IMR-90 (cell line): ENCODE measurements around the gene CSNK2B. TPM values are rescaled to one million over a fixed set of nuclear protein-coding genes. Genes with fewer than 3 reads are reported as not detected.

ENCODE experiments used
- ATAC-seq: fragments of 200-7000 bp; cut with Tn5 transposase; 2 replicates; pipeline ENCODE4 v1.9.1; 2020; ENCODE audit warnings: low read depth, mild to moderate bottlenecking, moderate library complexity
- BruUV-seq: library from RNA; stranded (reverse); fragments of 400-500 nt; replicated peaks from 2 replicates; lab custom pipeline; 2021; lab: Mats Ljungman, UMichigan
- CTCF ChIA-PET: fragments of 300-600 bp; formaldehyde crosslinking; extraction: SDS; loops from one replicate; lab custom pipeline; 2021; ENCODE audit warnings: antibody characterized with exemption; lab: Yijun Ruan, JAX
- POLR2A ChIA-PET: fragments of 300-600 bp; sonication (Branson Sonifier 250); formaldehyde crosslinking; loops from one replicate; lab custom pipeline; 2022; ENCODE audit warnings: antibody characterized with exemption; ENCODE audit not compliant: unreplicated experiment; lab: Charles Lee
- DNase-seq: peaks from one replicate; pipeline ENCODE4 v3.0.0; 2013
- H2AFZ ChIP-seq: replicated peaks from 2 replicates; pipeline ENCODE3; 2013; ENCODE audit warnings: low read length, mild to moderate bottlenecking; ENCODE audit not compliant: poor library complexity
- H2AK5ac ChIP-seq: 2 replicates; pipeline ENCODE4 v1.6.1; 2013; ENCODE audit warnings: low read depth, low read length, inconsistent platforms
- H2AK9ac ChIP-seq: replicated peaks from 2 replicates; pipeline ENCODE3; 2013; ENCODE audit warnings: mild to moderate bottlenecking, low read depth, low read length, moderate library complexity; ENCODE audit not compliant: poor library complexity
- H2BK120ac ChIP-seq: 2 replicates; pipeline ENCODE4 v1.6.1; 2013; ENCODE audit warnings: low read depth, low read length, inconsistent platforms
- H2BK15ac ChIP-seq: 3 replicates; pipeline ENCODE4 v1.6.1; 2013; ENCODE audit warnings: low read depth, low read length, inconsistent platforms
- H2BK20ac ChIP-seq: 2 replicates; pipeline ENCODE4 v1.6.1; 2013; ENCODE audit warnings: low read depth, mild to moderate bottlenecking, inconsistent platforms, low read length, moderate library complexity
- H2BK5ac ChIP-seq: 2 replicates; pipeline ENCODE4 v1.6.1; 2013; ENCODE audit warnings: mild to moderate bottlenecking, low read depth, low read length, inconsistent platforms; ENCODE audit not compliant: poor library complexity, severe bottlenecking
- H3K14ac ChIP-seq: replicated peaks from 2 replicates; pipeline ENCODE4 v1.6.1; 2013; ENCODE audit warnings: low read depth, low read length, inconsistent platforms
- H3K18ac ChIP-seq: 2 replicates; pipeline ENCODE4 v1.6.1; 2013; ENCODE audit warnings: low read depth, low read length, control low read depth
- H3K23ac ChIP-seq: 2 replicates; pipeline ENCODE4 v1.6.1; 2013; ENCODE audit warnings: low read depth, low read length, inconsistent platforms
- H3K27ac ChIP-seq: 2 replicates; pipeline ENCODE4 v1.5.1; 2013; ENCODE audit warnings: mild to moderate bottlenecking, control low read depth, low read length; ENCODE audit not compliant: insufficient read depth
- H3K27me3 ChIP-seq: 2 replicates; pipeline ENCODE4 v1.6.1; 2013; ENCODE audit warnings: low read length; ENCODE audit not compliant: control insufficient read depth, insufficient read depth
- H3K36me3 ChIP-seq: 2 replicates; pipeline ENCODE4 v1.6.1; 2013; ENCODE audit warnings: low read length, mixed read lengths; ENCODE audit not compliant: control insufficient read depth, insufficient read depth
- H3K4ac ChIP-seq: 2 replicates; pipeline ENCODE4 v1.6.1; 2013; ENCODE audit warnings: low read depth, low read length, inconsistent platforms
- H3K4me1 ChIP-seq: 2 replicates; pipeline ENCODE4 v1.6.1; 2013; ENCODE audit warnings: low read length, mixed read lengths; ENCODE audit not compliant: control insufficient read depth, insufficient read depth
- H3K4me2 ChIP-seq: 2 replicates; pipeline ENCODE4 v1.6.1; 2013; ENCODE audit warnings: low read depth, mild to moderate bottlenecking, control low read depth, low read length, moderate library complexity
- H3K4me3 ChIP-seq: 2 replicates; pipeline ENCODE4 v1.5.1; 2013; ENCODE audit warnings: low read depth, mild to moderate bottlenecking, control low read depth, low read length, moderate library complexity; ENCODE audit not compliant: insufficient read depth
- H3K56ac ChIP-seq: 2 replicates; pipeline ENCODE4 v1.6.1; 2013; ENCODE audit warnings: low read length, inconsistent platforms; ENCODE audit not compliant: insufficient read depth; ENCODE audit errors: extremely low read depth
- H3K79me1 ChIP-seq, 2 experiments: 2 replicates each; pipeline ENCODE4 v1.6.1; 2013; ENCODE audit warnings: low read length in 2 of 2, inconsistent platforms in 1 of 2, low read depth in 1 of 2
- H3K9ac ChIP-seq: 2 replicates; pipeline ENCODE4 v1.6.1; 2013; ENCODE audit warnings: low read depth, low read length, control low read depth
- H3K9me1 ChIP-seq: 2 replicates; pipeline ENCODE4 v1.6.1; 2013; ENCODE audit warnings: low read length, inconsistent platforms; ENCODE audit not compliant: insufficient read depth
- H3K9me3 ChIP-seq: 2 replicates; pipeline ENCODE4 v1.6.1; 2013; ENCODE audit warnings: low read length; ENCODE audit not compliant: control insufficient read depth, insufficient read depth
- H4K20me1 ChIP-seq: 2 replicates; pipeline ENCODE4 v1.6.1; 2013; ENCODE audit warnings: low read length, inconsistent platforms; ENCODE audit not compliant: insufficient read depth
- H4K5ac ChIP-seq: 2 replicates; pipeline ENCODE4 v1.6.1; 2013; ENCODE audit warnings: mild to moderate bottlenecking, low read depth, low read length, control low read depth
- H4K8ac ChIP-seq, 2 experiments: 2 replicates each; pipeline ENCODE4 v1.6.1; 2013; ENCODE audit warnings: low read depth in 2 of 2, low read length in 2 of 2, control low read depth in 1 of 2, inconsistent platforms in 1 of 2
- H4K91ac ChIP-seq: 2 replicates; pipeline ENCODE4 v1.6.1; 2013; ENCODE audit warnings: low read depth, low read length, inconsistent platforms; ENCODE audit not compliant: insufficient read depth
- BHLHE40 ChIP-seq: fragments of 150-350 bp; IDR thresholded peaks from 2 replicates; pipeline ENCODE4 v1.6.1; 2016; ENCODE audit warnings: mild to moderate bottlenecking, low read depth, low read length
- CEBPB ChIP-seq: IDR thresholded peaks from 2 replicates; pipeline ENCODE4 v1.6.1; 2012; ENCODE audit warnings: low read depth, low read length, improper control_type of control experiment
- FOS ChIP-seq: fragments of 150-350 bp; IDR thresholded peaks from 2 replicates; pipeline ENCODE4 v1.6.1; 2016; ENCODE audit warnings: low read depth, low read length
- MAZ ChIP-seq: IDR thresholded peaks from 2 replicates; pipeline ENCODE4 v1.6.1; 2012; ENCODE audit warnings: low read depth, mild to moderate bottlenecking, low read length, improper control_type of control experiment, moderate library complexity, borderline replicate concordance
- MXI1 ChIP-seq: IDR thresholded peaks from 2 replicates; pipeline ENCODE4 v1.6.1; 2012; ENCODE audit warnings: low read depth, mild to moderate bottlenecking, low read length, moderate library complexity, borderline replicate concordance
- NFE2L2 ChIP-seq: fragments of 150-350 bp; IDR thresholded peaks from 2 replicates; pipeline ENCODE4 v1.6.1; 2016; ENCODE audit warnings: low read depth, mild to moderate bottlenecking, low read length
- RCOR1 ChIP-seq: IDR thresholded peaks from 2 replicates; pipeline ENCODE4 v1.6.1; 2012; ENCODE audit warnings: mild to moderate bottlenecking, low read length, improper control_type of control experiment; ENCODE audit not compliant: insufficient replicate concordance
- RFX5 ChIP-seq: IDR thresholded peaks from 2 replicates; pipeline ENCODE4 v1.8.0; 2012; ENCODE audit warnings: low read depth, mild to moderate bottlenecking, low read length, moderate library complexity
- USF2 ChIP-seq: fragments of 150-350 bp; IDR thresholded peaks from 2 replicates; pipeline ENCODE4 v1.6.1; 2017; ENCODE audit warnings: mild to moderate bottlenecking, antibody characterized with exemption, low read length, low read depth
- WGBS, 2 experiments: methylation state at CpG; one replicate each; pipeline versions ENCODE4 v1.1.5 to v1.1.7; 2013; ENCODE audit warnings: missing lambda C conversion rate in 2 of 2; ENCODE audit not compliant: insufficient read length in 1 of 2; ENCODE audit errors: extremely low coverage in 2 of 2; 5-methylcytosine and 5-hydroxymethylcytosine counted together
- dilution Hi-C: fragments of 300-500 bp; cut with HindIII; formaldehyde crosslinking; loops from one replicate; pipeline ENCODE4 v1.14.3; 2018; ENCODE audit warnings: low sequenced_read_pairs; ENCODE audit not compliant: unreplicated experiment
- in situ Hi-C: fragments of 300-500 bp; cut with MboI; formaldehyde crosslinking; loops from 3 replicates; pipeline ENCODE4 v1.14.3; 2019; ENCODE audit warnings: low sequenced_read_pairs, inconsistent platforms, mixed read lengths
- intact Hi-C: fragments of 100-400 bp; cut with micrococcal nuclease; formaldehyde crosslinking; loops from 2 replicates; pipeline ENCODE4 v1.10.0; 2022
- polyA plus RNA-seq, 3 experiments: library from polyadenylated mRNA; depleted of rRNA; stranded (reverse); fragments of >200 nt; gene quantifications; 2 replicates each; pipeline ENCODE4 v1.2.3, GENCODE V29; 2012; ENCODE audit warnings: low replicate concordance in 1 of 3
- total RNA-seq: library from RNA; depleted of rRNA; stranded (reverse); fragments of >200 nt; gene quantifications from 2 replicates; pipeline ENCODE4 v1.2.3, GENCODE V29; 2012

Gene CSNK2B
- total and polyA plus RNA-seq, 2 of the 4 experiments (the other 2 are of a cell fraction), result 194 to 240 TPM

GRCh38 chr6:31634131-31634530 is 31.7 kb upstream of the CSNK2B start:
- no CpG with 5 or more reads among the region's 3 CpGs for WGBS, 2 experiments
- CTCF ChIA-PET, result no interaction called here
- no peak overlapping the region for H2AK9ac ChIP-seq

More at GRCh38 chr6:31634131-31634530, 31.7 kb upstream of the CSNK2B start:
- ATAC-seq (peak; percentile 24), DNase-seq (peak; percentile 20)
- POLR2A ChIA-PET, result interaction anchor here (0.9 kb wide), 1 partner anchor 29 kb away, joined by 3 read pairs; no protein-coding TSS in a partner anchor
- H3K4me2 ChIP-seq, result no peak overlapping the region
- H3K4me1 ChIP-seq, result no peaks in the 10 kb centered on the region
- peaks cover 31 to 44% of the 10 kb centered on the region in 2 experiments for H3K79me1 ChIP-seq
- no peak overlapping the region for H3K27ac ChIP-seq
- intact Hi-C loops, result no loop called here
- no peak overlapping the region for H3K56ac ChIP-seq
- H3K36me3 ChIP-seq, result peaks cover 85% of the 10 kb centered on the region
- BruUV-seq, result no TSS peak
- H3K4me3 ChIP-seq, result no peak overlapping the region
- no peak overlapping the region for H4K5ac ChIP-seq
- dilution Hi-C loops, result no loop called here
- TF ChIP-seq BHLHE40, result no peak
- no peak for TF ChIP-seq NFE2L2
- TF ChIP-seq MXI1, result no peak
- no peak for TF ChIP-seq RFX5
- no peak for TF ChIP-seq MAZ
- TF ChIP-seq RCOR1, result no peak
- no peak for TF ChIP-seq USF2
- no peak for TF ChIP-seq CEBPB
- TF ChIP-seq FOS, result no peak
- H2BK20ac ChIP-seq, result no peak overlapping the region
- H3K18ac ChIP-seq, result no peak overlapping the region
- H4K20me1 ChIP-seq, result peaks cover 24% of the 10 kb centered on the region
- H3K4ac ChIP-seq, result no peak overlapping the region
- H2AFZ ChIP-seq, result no peak overlapping the region
- H3K14ac ChIP-seq, result no peak overlapping the region
- H4K8ac ChIP-seq, result no peak overlapping the region
- H4K91ac ChIP-seq, result no peak overlapping the region
- no peaks in the 10 kb centered on the region for H3K9me3 ChIP-seq
- no peaks in the 10 kb centered on the region for H3K9me1 ChIP-seq
- H3K27me3 ChIP-seq, result no peaks in the 10 kb centered on the region
- H2AK5ac ChIP-seq, result no peak overlapping the region
- H2BK15ac ChIP-seq, result no peak overlapping the region
- H2BK120ac ChIP-seq, result no peak overlapping the region
- H3K23ac ChIP-seq, result no peak overlapping the region
- in situ Hi-C loops, result no loop called here
- H3K9ac ChIP-seq, result no peak overlapping the region
- H2BK5ac ChIP-seq, result no peak overlapping the region
